GM18505 (cell line): ENCODE results near the gene CLTA.
"Not testable (repeated sequence)": the region's sequence is repeated elsewhere in the genome, so short reads cannot be mapped to it uniquely, and the experiment has no call there.

ENCODE experiments used
- ATAC-seq: cut with Tn5 transposase; IDR thresholded peaks from one replicate; pipeline ENCODE4 v1.9.1; 2021; ENCODE audit not compliant: unreplicated experiment
- POLR2A ChIP-seq: IDR thresholded peaks from 4 replicates; pipeline ENCODE4 v1.6.1; 2011; ENCODE audit warnings: borderline replicate concordance; ENCODE audit not compliant: insufficient read depth, insufficient read length; ENCODE audit errors: extremely low read depth

CLTA gene

DNA sequence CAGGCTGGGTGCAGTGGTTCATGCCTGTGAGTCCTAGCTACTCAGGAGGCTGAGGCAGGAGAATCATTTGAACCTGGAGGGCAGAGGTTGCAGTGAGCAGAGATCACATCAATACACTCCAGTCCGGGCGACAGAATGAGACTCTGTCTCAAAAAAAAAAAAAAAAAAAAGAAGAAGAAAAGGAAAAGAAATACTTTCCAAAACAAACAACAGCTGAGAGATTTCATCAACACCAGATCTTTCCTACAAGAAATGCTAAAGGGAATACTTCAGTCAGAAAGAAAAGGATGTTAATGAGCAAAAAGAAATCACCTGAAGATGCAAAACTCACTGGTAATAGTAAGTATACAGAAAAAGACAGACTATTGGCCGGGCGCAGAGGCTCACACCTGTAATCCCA lies 13.2 kb upstream of the CLTA start:
- no peak for TF ChIP-seq POLR2A
- no peak for ATAC-seq

DNA sequence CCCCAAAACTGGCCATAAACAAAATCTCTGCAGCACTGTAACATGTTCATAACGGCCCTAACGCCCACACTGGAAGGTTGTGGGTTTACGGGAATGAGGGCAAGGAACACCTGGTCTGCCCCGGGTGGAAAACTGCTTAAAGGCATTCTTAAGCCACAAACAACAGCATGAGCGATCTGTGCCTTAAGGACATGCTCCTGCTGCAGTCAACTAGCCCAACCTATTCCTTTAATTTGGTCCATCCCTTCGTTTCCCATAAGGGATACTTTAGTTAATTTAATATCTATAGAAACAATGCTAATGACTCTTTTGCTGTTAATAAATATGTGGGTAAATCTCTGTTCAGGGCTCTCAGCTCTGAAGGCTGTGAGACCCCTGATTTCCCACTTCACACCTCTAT lies 10.5 kb upstream of the CLTA start:
- ATAC-seq, result not testable (repeated sequence)

DNA sequence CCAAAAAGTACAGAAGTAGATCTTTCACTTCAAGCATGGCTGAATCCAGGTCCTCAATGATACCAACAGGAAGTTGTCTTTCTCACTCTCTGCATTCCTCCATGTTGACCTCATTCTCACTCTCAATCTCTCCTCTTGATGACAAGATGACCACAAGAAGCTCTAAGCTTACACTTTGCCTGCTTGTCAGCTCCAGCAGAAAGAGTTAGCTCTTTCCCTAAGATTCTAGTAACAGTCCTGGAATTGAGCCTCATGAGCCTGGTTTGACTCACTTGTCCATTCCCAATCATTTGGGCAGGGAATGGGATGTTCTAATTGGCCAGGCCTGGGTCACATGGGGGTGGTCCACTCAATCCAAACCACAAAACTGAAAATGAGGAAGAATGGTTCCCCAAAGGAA lies 3.3 kb upstream of the CLTA start:
- no peak for TF ChIP-seq POLR2A
- no peak for ATAC-seq

DNA sequence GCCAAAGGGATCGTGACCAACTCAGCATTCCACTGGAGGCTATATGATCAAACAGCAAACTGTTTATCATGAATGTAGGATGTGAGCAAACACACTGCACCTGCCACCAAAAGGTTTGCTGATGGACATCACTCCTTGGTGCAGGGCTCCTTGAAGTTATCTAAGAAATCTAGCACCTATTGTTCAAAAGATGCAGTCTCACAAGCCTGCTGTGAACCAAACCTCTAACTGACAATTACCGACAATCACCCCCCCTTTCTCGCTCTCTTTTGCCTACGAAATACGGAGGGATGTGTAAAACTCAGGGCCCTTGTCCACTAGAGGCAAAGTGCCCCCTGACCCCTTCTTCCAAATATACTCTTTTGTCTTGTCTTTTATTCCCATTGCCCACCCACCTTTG lies 2.5 kb upstream of the CLTA start:
- TF ChIP-seq POLR2A, result no peak
- ATAC-seq, result no peak

DNA sequence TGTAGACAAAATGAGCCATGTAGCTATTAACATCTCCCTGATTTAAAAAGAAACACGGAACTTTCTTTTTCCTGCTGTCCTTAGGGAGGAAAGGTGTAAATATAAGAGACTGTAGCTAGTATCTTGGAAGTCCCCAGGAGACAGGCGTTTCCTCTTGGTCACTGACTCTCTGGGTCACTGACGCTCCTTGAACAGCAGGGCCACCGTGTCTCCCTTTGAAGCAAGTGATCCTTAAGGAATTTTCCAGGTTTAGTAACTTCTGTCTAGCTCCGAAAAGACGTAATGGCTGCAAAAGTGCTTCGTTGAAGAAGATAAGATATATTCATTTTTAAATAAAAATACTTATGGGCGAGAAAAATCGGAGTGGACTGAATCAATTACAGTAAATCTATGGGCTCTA lies 745 bp upstream of the CLTA start:
- TF ChIP-seq POLR2A, result no peak
- ATAC-seq, result no peak

DNA sequence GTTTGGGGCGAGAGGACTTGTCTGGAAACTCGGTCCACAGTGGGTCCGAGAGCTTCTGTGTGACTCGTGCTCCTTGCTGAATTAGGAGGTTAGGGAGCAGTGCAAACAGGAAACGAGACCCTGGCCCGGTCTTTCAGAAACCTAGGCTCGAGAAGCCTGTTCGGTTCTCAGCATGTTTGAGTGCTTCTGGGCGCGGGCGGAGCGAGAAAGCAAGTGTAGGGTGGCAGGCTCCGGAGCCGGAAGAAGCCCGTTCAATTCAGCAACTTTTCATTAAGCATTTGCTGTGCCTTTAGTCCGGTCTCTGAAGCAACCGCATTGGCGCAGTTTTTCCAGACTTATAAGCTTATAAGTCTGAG lies 547 bp downstream of the CLTA start:
- TF ChIP-seq POLR2A, result no peak
- peak; percentile 13 for ATAC-seq

DNA sequence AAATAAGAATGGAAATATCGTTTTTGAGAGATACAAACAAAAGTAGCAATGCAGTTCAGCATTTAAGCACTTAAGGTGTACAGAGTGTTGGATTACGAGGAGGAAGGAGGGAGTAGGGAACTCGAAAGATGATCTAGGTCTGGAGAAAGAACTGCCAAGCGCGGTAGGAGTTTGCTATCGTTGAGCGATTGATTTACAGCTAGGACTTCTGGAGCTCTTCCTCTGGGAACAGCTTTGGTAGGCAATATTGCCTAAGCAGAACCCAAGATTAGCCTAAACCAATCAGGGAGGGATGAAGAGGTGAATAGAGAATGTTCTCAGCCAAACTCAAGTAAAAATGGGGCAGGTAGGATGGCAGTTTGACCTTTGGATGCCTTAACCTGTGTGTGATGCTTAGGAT lies 965 bp downstream of the CLTA start:
- no peak for TF ChIP-seq POLR2A
- ATAC-seq, result no peak

DNA sequence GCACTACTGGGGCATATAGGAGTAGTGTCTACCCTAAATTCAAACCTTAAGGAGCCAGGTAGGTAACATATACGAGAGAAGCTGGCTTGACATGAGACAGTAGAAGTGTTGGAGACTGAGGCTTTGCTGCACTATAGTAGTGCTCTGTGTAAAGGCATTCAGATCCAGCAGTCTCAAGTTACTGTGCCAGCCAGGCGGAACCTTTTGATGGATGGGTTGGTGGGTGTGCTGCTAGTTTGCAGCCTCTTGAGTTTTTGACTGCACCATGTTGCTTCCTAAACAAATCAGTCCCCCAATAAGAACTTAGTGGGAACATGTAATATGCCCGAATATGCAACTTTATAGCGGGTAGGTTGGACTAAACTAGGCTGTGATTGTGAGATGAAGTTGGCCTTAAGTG lies 1.5 kb downstream of the CLTA start:
- ATAC-seq, result no peak
- TF ChIP-seq POLR2A, result no peak

DNA sequence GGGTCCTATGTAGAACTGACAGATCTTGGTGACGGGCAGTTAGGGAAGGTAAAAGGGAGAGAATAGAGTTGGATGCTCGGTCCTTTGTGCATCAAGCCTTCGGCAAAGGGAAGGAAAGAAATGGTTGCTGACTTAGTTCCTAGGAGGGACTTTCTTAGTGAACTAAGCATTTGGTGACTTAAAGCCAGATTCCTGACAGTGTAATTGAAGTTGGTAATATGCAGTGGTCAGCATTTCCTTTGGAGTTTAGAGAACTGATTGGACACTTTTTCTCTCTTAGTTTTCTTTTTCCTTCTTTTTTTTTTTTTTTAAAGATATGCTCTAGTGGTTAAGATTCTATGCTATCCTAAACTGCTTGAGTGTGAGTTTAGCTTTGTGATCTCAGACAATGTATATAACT lies 2.3 kb downstream of the CLTA start:
- TF ChIP-seq POLR2A, result no peak
- no peak for ATAC-seq

DNA sequence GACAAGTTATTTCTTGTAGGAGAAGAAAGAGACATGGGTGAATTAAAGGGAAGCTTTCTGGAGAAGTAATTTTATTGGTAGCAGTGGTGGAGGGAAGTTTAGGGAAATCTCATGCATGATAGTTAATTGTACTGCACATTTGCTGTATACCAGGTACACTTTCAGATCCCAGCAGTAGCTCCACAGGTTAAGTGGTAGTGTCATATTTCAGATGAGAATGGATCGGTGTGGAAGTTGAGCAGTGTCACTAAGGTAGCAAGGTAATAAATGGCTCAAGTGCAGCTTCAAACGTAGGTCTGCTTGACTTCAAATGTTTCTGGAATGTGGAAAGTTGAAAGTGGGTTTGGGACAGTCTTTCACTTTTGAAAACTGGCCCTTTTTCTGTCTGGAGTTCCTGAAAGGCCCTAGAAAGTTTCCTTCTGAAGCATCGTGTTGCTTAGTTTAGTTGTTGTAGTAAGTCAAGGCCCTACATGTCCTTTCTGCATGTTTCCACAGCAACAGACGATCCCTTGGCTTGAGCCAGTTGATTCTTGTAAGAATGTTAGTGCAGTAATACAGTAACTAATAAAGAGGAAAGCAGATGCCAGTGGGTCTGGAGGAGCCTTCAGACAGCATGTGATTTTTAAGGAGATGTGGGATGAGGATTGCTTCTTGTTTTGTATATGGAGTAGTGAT lies 3.7 kb downstream of the CLTA start:
- TF ChIP-seq POLR2A, result no peak
- ATAC-seq, result no peak

DNA sequence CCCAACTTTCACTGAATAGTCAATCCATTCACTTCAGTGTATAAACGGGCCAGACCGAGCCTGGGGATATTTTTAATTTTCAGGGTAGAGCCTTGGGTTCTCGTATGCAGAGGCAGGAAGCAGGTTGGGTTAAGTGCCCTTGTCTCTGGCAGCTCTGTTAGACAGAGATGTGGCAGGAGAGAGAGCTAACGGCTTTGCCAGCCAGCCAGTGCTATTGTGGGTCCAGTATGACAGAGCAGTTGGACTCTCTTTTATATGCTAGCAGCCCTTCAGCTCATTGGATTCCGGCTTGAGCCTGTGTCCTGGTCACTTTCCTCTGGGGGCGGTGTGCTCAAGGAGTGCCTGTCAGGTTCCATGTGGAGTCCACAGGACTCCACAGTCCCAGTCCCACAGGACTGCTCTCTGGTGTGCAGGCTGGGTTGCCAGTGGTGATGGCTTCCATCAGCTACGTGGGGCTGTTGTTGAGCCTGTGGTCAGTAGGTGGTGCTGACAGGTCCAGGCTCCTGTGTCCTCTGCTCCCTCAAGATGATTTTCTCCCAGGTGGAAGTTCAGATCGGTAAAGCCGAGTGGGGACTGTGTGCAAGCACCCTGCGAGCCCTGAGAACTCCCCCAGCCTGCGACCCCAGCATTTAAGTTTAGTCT lies 14.3 kb downstream of the CLTA start:
- no peak for TF ChIP-seq POLR2A
- ATAC-seq, result no peak

DNA sequence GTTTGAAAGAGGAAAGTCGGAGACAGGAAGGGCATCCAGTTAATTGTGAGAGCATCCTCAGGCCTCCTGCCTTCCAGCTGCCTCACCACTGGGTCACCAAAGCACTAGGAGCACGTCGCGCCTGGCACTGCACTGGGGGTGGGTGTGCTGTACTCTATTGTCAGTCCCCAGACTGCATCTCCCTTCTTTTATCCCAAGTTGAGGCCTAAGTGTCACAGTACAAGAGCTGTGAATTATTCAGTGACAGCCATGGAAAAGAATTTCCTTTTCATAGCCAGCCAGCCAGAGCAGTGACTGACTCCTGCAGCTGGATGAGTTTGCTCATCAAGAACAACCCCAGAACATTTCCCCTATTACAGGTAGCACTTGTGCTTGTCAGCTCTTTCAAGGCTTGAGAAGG lies 16.3 kb downstream of the CLTA start:
- TF ChIP-seq POLR2A, result no peak
- ATAC-seq, result no peak

DNA sequence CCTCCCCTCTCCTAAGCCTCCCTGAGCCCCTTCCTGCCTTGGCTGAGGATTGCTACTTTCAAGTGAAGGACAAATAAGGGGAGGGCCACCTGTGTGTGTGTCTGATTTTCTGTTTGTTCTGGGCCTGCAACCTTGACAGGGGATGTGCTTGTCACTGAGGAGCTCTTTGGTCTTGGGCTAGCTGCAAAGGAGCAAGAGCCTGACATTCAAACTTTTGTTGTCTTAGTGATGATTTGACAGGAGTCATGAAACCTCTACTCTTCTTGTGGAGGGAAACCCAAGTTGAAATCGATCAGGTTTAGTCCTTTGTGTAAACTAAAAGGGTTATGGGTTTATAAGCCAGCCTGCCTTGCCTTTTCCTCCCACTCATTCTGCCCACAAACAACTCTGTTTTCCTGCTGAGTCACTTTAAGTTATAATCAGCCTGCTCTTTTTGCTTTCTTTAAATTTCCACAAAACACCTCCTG lies 16.9 kb downstream of the CLTA start:
- no peak for TF ChIP-seq POLR2A
- ATAC-seq, result no peak

DNA sequence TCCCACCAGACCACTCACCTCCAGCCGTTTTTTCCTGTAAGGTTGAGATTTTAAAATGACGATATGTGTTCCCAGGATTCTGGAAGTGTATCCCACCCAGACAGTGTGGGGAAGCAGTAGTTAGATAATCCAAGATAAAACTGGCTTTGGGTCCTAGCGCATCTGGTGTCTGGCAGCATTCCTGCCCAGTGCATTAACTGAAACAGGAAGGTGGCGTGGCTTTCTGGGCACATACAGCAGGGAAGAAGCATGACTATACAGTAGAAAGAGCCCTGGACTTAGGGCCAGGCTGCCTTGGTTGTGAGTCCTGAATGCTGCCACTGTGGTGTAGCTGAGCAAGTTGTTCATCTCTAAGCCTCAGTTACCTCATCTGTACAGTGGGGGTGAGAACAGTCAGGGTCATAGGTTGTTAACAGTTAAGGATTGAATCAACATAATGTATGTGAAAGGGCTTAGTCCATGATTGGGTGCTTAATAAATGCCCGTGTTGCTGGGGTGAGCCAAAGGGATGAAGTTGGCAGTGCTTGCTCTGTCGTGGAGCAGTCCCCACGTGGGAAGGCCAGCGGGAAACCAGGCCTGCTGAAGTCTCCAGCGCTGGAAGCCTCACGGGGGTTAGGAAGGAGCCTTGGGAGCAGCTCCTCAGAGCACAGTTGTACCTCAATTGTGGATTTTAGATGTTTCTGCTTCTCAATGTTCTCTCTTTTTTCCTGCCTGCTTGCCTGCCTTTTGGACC lies 18.0 kb downstream of the CLTA start:
- TF ChIP-seq POLR2A, result no peak
- no peak for ATAC-seq
